PC-3 (cell line): Measurements from ENCODE around the gene SMPDL3B. TPM values are rescaled to one million over a fixed set of nuclear protein-coding genes. Genes with fewer than 3 reads are reported as not detected.

Source experiments
- ATAC-seq: fragments of 200-7000 bp; cut with Tn5 transposase; 2 replicates; pipeline ENCODE4 v1.9.1; 2020; ENCODE audit warnings: mild to moderate bottlenecking, moderate library complexity
- BruUV-seq: library from RNA; stranded (reverse); fragments of 400-500 nt; replicated peaks from 2 replicates; lab custom pipeline; 2021; lab: Mats Ljungman, UMichigan
- CTCF ChIA-PET: fragments of 300-600 bp; sonication (Branson Sonifier 250); formaldehyde crosslinking; loops from one replicate; lab custom pipeline; 2022; ENCODE audit warnings: antibody characterized with exemption; lab: Charles Lee
- POLR2A ChIA-PET: fragments of 300-600 bp; sonication (Branson Sonifier 250); formaldehyde crosslinking; loops from one replicate; lab custom pipeline; 2022; ENCODE audit warnings: antibody characterized with exemption; ENCODE audit not compliant: unreplicated experiment; lab: Charles Lee
- DNase-seq: peaks from one replicate; pipeline ENCODE4 v3.0.0-alpha.2; 2015
- H2AFZ ChIP-seq: fragments of 300-600 bp; sonication (generic); 2 replicates; pipeline ENCODE4 v1.6.0; 2016; ENCODE audit warnings: antibody characterized with exemption, low read length
- H3F3A ChIP-seq: fragments of 300-600 bp; sonication (generic); one replicate; pipeline ENCODE4 v1.6.0; 2017; ENCODE audit warnings: antibody characterized with exemption, low read length, control low read depth, mild to moderate bottlenecking; ENCODE audit not compliant: unreplicated experiment
- H3K27ac ChIP-seq: fragments of 300-600 bp; sonication (generic); 2 replicates; pipeline ENCODE4 v1.5.1; 2016; ENCODE audit warnings: mild to moderate bottlenecking, low read length
- H3K27me3 ChIP-seq: fragments of 300-600 bp; sonication (generic); 2 replicates; pipeline ENCODE4 v1.6.1; 2016; ENCODE audit warnings: low read length, mixed read lengths
- H3K36me3 ChIP-seq: fragments of 300-600 bp; sonication (generic); 2 replicates; pipeline ENCODE4 v1.6.1; 2016; ENCODE audit warnings: low read depth, mixed run types, low read length, mixed read lengths
- H3K4me1 ChIP-seq: fragments of 300-600 bp; sonication (generic); 2 replicates; pipeline ENCODE4 v1.5.1; 2016; ENCODE audit warnings: low read length; ENCODE audit not compliant: insufficient read depth
- H3K4me2 ChIP-seq: fragments of 300-600 bp; sonication (generic); 2 replicates; pipeline ENCODE4 v1.6.0; 2016; ENCODE audit warnings: low read length
- H3K4me3 ChIP-seq: fragments of 300-600 bp; sonication (generic); 2 replicates; pipeline ENCODE4 v1.5.1; 2016; ENCODE audit warnings: mild to moderate bottlenecking, low read length, mixed read lengths
- H3K79me2 ChIP-seq: fragments of 300-600 bp; sonication (generic); 2 replicates; pipeline ENCODE4 v1.6.1; 2017; ENCODE audit warnings: low read length, mixed read lengths
- H3K9ac ChIP-seq: fragments of 300-600 bp; sonication (generic); 2 replicates; pipeline ENCODE4 v1.6.0; 2016; ENCODE audit warnings: mild to moderate bottlenecking, low read length
- H3K9me2 ChIP-seq: fragments of 300-600 bp; sonication (generic); replicated peaks from 2 replicates; pipeline ENCODE4 v1.6.1; 2016; ENCODE audit warnings: mixed run types, low read length, mixed read lengths
- H3K9me3 ChIP-seq: fragments of 300-600 bp; sonication (generic); 2 replicates; pipeline ENCODE4 v1.6.1; 2016; ENCODE audit warnings: low read length, mixed read lengths
- H4K20me1 ChIP-seq: fragments of 300-600 bp; sonication (generic); 2 replicates; pipeline ENCODE4 v1.6.1; 2016; ENCODE audit warnings: low read length, mixed read lengths
- CTCF ChIP-seq: fragments of 300-600 bp; sonication (generic); conservative IDR thresholded peaks from 2 replicates; pipeline ENCODE4 v1.5.1; 2017; ENCODE audit warnings: antibody characterized with exemption, low read depth, mild to moderate bottlenecking, low read length
- EZH2 ChIP-seq: fragments of 300-600 bp; sonication (generic); IDR thresholded peaks from one replicate; pipeline ENCODE4 v1.6.1; 2017; ENCODE audit warnings: antibody characterized with exemption, mild to moderate bottlenecking, low read length; ENCODE audit not compliant: unreplicated experiment
- EZH2phosphoT487 ChIP-seq: fragments of 300-600 bp; sonication (generic); IDR thresholded peaks from 2 replicates; pipeline ENCODE4 v1.6.1; 2018; ENCODE audit warnings: mild to moderate bottlenecking, antibody characterized with exemption, low read length, borderline replicate concordance
- intact Hi-C: fragments of 100-400 bp; cut with micrococcal nuclease; formaldehyde crosslinking; loops from 2 replicates; pipeline ENCODE4 v1.9.0; 2023
- total RNA-seq: library from RNA; depleted of rRNA; stranded (reverse); fragments of >200 nt; gene quantifications from 2 replicates; pipeline ENCODE4 v1.2.3, GENCODE V29; 2014

The SMPDL3B gene
- total RNA-seq, 1 experiment from 2014 or later: 19.6 TPM

GRCh38 chr1:27891196-27891889, 43.5 kb upstream of the SMPDL3B start:
- Histone ChIP-seq H3F3A (no peaks in the 10 kb centered on the region), H3K4me3 (no peak overlapping the region), H3K9ac (no peak overlapping the region), H3K36me3 (peaks cover 49% of the 10 kb centered on the region), H3K79me2 (no peaks in the 10 kb centered on the region), H4K20me1 (no peaks in the 10 kb centered on the region), H3K9me2 (no peaks in the 10 kb centered on the region), H2AFZ (no peak overlapping the region), H3K9me3 (no peaks in the 10 kb centered on the region), H3K4me2 (no peak overlapping the region), H3K27ac (no peak overlapping the region), H3K27me3 (no peaks in the 10 kb centered on the region), H3K4me1 (no peaks in the 10 kb centered on the region)
- intact Hi-C loops: no loop called here
- ATAC-seq: no peak
- TF ChIP-seq EZH2phosphoT487: no peak
- TF ChIP-seq EZH2: no peak
- no peak for TF ChIP-seq CTCF
- DNase-seq: no peak
- no TSS peak for BruUV-seq
- CTCF ChIA-PET: no interaction called here
- POLR2A ChIA-PET: no interaction called here

GRCh38 chr1:27894521-27894920, 40.3 kb upstream of the SMPDL3B start:
- ATAC-seq: no peak
- Histone ChIP-seq H3K36me3 (peaks cover 61% of the 10 kb centered on the region), H3K4me3 (no peak overlapping the region), H3K4me2 (no peak overlapping the region), H3K9me2 (no peaks in the 10 kb centered on the region), H3F3A (no peaks in the 10 kb centered on the region), H3K9me3 (no peaks in the 10 kb centered on the region), H4K20me1 (no peaks in the 10 kb centered on the region), H2AFZ (no peak overlapping the region), H3K4me1 (no peaks in the 10 kb centered on the region), H3K79me2 (no peaks in the 10 kb centered on the region), H3K27ac (no peak overlapping the region), H3K27me3 (no peaks in the 10 kb centered on the region), H3K9ac (no peak overlapping the region)
- no peak for DNase-seq
- BruUV-seq: no TSS peak
- ChIA-PET CTCF (no interaction called here), POLR2A (no interaction called here)
- no peak for TF ChIP-seq EZH2phosphoT487
- TF ChIP-seq CTCF: no peak
- intact Hi-C loops: no loop called here

GRCh38 chr1:27906759-27907158, 28.0 kb upstream of the SMPDL3B start:
- no peak overlapping the region for H3K4me3 ChIP-seq
- ChIA-PET CTCF (no interaction called here), POLR2A (no interaction called here)
- intact Hi-C loops: no loop called here
- DNase-seq (no peak), ATAC-seq (no peak)
- H4K20me1 ChIP-seq: no peaks in the 10 kb centered on the region
- no peaks in the 10 kb centered on the region for H3K9me2 ChIP-seq
- peaks cover 6% of the 10 kb centered on the region; the same call in 1 of the 2 replicates for H3K79me2 ChIP-seq
- TF ChIP-seq CTCF (no peak), EZH2phosphoT487 (no peak), EZH2 (no peak)
- peaks cover 38% of the 10 kb centered on the region for H3K36me3 ChIP-seq
- H3F3A ChIP-seq: no peaks in the 10 kb centered on the region
- H3K27me3 ChIP-seq: no peaks in the 10 kb centered on the region
- H2AFZ ChIP-seq: no peak overlapping the region
- H3K9ac ChIP-seq: no peak overlapping the region
- H3K9me3 ChIP-seq: no peaks in the 10 kb centered on the region
- no peak overlapping the region for H3K4me2 ChIP-seq
- H3K27ac ChIP-seq: no peak overlapping the region
- no TSS peak for BruUV-seq
- no peaks in the 10 kb centered on the region for H3K4me1 ChIP-seq
